ENCODE results near the gene LIMS2.

Gene LIMS2

DNA sequence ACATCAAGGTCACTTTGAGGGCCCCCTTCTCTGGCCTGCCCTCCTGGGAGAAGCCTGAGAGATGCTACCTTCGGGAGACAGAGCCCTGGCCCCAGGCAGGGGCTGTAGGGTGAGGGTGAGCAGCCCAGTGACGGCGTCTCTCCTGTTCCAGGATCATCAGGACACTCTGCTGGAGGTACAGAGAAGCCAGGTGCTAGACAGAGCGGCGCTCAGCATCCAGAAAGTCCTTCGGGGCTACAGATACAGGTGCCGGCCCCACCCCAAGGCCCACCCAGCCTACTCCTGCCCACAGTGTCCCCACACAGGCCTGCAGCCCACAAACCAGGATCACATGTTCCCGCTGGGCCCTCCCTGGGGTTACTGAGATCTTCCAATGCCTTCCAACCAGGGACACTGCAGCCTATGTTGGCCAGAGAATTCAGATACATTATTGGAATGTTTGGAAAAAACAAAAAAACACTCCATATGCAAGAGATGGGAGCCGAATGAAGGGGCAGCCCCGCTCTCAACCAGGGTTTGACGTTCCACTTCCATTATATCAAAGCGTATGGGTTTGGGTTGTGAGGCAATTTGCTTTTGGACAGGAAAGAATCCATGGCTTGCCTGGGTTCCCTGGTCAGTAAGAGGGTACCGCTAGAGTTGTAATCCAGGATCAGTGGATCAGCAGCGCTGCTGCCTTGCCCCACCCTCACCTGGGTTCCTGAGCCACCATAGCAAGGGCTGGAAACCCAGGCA, 78.9 kb downstream of the LIMS2 start:
- DNase-seq = no peak

DNA sequence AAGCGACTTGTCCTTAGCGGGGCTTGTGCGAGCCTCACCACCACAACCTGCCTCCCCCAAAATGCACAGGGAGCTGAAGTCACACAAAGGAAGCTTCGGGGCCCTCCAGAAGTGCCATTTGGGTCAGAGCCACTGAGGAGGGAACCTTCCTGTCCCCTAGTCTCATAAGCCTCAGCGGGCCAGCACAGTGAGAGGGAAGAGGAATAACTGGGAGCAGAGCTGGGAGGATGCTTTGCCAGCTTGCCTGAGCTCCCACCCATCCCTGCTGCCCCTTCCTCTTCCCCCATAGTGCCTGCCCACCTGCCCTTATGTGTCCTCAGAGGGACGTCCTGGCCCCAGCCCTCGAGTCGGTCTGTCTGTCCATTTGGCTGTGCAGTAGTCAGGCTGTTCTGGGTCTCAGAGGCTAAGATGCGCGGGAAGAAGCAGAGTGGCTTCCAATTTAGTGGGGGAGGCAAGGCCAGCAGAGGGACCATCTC, 81.2 kb downstream of the LIMS2 start:
- no peak for DNase-seq

DNA sequence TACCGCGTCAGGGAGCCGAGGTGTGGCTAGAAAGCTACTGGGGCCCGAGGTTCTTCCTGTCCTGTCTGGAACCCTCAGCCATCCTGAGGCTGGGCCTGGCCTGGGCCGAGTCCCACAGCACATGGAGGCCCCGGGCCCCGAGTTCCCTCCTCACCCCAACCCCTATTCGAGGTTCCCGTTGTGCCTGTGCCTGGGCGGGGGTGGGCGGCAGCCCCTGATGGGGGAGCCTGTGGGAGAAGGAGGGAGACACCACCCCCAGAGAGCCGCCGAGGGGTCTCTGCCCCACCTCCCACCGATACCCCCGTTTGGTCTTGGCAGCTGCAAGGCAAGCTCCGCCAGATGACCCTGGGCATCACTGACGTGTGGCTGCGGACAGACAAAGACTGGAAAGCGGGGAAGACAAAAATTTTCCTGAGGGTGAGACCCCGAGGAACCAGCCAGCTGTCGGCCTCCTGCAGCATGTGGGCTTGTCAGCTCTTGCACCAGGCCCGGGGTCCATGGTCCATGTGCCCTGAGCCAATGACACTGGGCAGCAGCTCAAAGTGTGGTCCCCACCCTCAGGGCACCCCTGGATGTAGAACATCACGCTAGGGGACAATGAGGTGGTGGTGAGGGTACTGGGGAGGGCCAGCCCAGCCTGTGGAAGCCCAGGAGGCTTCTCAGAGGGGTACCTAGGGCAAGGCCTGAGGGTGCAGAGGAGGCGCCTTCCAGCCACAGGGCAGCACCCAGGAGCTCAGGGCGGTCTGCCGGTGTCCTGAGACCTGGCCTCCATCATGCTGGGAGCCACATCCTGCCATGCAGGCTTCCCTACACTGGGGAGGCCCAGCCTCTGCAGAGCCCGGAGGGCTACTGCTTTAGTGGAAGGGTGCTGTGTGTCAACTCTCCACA, 81.9 kb downstream of the LIMS2 start:
- DNase-seq = no peak

DNA sequence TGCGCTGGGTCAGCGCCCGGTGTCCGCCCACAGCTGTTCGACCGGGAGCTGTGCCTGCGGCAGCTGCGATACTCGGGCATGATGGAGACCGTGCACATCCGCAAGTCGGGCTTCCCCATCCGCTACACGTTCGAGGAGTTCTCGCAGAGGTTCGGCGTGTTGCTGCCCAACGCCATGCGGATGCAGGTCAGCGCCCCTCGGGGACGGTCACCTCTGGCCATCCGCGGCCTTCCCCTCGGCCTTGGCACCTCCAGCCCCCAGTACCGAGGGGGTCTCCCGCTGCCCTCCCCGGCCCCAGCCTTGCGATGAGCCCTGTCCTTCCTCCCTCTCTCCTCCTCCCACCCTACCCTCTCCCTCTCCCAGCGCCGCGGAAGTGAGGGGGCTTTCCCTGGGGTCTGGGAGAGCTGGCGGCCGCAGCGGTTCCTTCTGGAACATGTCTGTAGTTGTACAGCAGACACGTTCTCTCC, 82.5 kb downstream of the LIMS2 start:
- no peak for DNase-seq

DNA sequence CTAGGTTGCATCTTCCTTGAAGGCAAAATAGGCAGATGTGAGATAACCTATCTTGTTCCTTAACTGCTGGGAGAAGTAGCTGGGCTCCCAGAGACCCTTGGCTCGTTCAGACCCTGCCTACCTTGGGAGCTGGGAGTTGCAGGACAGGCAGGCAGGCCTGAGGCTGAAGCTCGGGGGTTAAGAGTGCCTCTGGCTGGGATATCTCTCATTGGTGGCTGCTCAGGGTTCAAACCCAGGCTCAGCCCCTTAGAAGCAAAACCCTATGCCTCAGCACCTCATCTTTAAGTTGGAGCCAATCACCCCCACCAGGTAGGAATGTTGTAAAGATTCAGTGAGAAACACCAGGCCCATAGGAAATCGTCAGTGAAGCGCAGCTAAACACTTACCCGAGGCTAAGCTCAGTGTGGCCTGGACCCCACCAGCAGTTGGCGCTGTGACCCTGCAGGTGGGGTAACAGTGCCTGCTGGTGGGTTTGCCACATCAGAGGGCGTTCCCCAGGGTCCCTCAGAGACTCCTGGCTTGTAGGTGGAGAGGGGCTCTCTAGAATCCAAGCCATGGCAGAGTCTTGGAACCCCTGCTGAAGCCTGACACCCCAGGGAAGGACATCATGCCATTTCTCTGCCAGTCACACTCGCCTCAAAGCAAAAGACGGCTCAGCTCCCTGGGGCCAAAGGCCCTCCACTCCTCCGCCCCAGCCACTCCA, 84.0 kb downstream of the LIMS2 start:
- DNase-seq = peak in 3 of 4 experiments; percentile 17 to 32 (median 27)

- no peak for DNase-seq
Measured at GRCh38 chr2:127590386-127591190, 84.7 kb downstream of the LIMS2 start.

GRCh38 chr2:127589841-127590240, 85.5 kb downstream of the LIMS2 start:
- DNase-seq = no peak

DNA sequence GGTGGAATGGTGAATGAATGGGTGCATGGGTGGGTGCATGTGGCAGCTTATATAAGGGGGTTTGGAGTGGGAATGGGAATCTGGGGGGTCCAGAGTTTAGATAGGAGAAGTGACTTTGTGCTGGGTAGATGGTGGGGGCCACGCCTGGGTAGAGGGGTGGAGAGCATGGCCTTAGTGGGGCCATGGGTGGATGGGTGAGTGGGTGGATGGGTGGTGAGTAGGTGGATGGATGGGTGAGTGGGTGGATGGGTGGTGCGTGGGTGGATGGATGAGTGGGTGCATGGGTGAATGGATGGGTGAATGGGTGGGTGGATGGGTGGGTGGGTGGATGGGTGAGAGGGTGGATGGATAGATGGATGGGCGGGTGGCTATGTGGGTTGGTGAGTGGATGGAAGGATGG, 86.0 kb downstream of the LIMS2 start:
- no peak for DNase-seq
